GM18507 (cell line): ENCODE data around the gene SLC39A1.

Source experiments
- DNase-seq: peaks from one replicate; pipeline ENCODE4 v3.0.0; 2011; ENCODE audit warnings: low read depth; ENCODE audit not compliant: insufficient read length; ENCODE audit errors: extremely low spot score
- FAIRE-seq: peaks from 2 replicates; lab custom pipeline; 2011; peaks lifted over from hg19 to GRCh38; lab: Jason Lieb, UNC

Gene SLC39A1

DNA sequence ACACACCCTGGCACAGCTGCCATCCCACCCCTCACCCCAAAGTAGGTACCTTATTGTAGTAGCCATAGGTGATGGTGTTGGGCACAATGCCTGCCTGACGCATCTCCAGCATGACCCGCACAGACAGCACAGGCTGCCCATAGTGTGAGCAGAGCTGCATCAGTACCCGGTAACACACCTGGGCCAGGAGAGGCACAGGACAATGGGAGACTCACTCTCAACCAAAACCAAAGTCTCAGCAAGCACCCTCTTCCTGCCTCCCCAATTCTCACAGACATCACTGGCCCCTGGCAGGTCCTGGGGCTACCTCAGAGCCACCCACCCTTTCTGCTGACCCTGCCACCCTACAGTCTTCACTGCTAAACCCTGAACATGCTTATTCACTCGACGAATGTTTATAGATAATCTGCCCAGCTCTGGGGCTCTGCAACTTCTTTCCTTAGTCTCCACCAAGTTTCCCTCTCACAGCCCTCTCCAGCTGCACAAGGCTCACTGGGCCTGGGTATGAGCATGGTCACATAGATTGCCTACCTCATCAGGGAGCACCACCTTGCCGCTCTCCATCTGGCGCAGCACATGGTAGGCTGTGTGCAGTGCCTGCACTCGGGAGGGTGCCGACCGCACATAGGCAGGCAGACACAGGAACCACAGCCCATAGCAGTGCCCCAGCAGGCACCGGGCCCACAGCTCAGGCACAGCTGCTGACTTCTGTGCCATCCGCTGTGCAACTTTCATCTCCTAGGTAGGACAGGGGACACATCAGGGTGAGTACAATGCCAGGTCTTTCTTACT, 27.1 kb downstream of the SLC39A1 start:
- DNase-seq (no peak), FAIRE-seq (no peak)

DNA sequence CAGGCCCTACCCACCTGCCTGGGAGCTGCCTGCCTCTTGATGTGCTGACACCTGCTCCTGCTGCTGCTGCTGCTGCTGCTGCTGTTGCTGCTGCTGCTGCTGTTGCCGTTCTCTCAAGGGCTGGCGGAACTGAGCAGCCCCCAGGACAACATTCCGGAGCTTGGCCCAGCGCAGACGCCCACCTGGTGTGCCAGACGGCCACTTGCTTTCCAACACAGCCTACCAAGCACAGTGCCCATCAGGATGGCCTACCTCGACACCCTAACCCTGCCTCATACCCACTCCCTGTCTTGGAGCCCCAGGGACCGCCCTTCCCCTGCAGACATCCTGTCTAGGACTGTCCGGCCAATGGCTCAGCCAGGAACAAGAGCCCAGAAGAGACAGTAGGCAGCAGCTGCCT, 28.6 kb downstream of the SLC39A1 start:
- DNase-seq: no peak
- FAIRE-seq: no peak

DNA sequence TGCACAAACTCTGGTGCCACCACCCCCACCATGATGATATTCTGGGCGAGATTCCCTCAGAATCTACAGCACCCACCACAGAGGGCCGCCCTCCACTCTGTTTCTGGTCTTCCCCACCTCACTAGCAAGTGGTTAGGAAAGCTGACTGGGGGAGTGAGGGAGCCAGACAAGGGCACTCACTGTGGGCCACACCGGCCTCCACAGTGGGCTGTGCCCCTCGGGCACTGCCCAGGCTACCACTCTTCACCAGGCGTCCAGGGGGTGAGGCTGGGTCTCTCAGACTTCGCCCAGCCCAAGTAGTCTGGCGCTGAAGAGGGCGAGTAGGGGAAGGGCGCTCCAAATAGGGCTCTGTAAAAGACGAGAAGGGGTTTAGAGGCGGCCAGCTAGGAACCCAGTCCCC, 29.4 kb downstream of the SLC39A1 start:
- FAIRE-seq (no peak), DNase-seq (no peak)

DNA sequence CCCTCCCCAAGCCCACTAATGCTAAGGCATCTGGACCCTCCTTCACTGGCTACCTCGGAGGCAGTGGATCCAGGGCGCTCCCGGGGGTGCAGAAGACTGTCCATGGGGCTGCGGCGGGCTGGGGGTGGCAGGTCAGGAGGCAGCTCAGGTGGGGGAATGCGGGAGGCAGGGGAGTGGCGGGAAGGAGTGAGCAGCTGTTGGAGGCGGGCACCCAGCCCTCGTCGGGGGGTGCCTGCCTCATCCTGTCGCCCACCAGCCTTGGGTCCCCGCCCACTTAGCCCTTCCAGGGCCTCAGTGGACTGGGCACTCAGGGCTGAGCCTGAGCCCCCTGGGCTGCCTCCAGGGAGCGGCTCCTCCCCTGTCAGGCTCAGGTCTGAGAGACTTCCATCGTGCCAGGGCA, 29.9 kb downstream of the SLC39A1 start:
- FAIRE-seq: no peak
- DNase-seq: no peak

DNA sequence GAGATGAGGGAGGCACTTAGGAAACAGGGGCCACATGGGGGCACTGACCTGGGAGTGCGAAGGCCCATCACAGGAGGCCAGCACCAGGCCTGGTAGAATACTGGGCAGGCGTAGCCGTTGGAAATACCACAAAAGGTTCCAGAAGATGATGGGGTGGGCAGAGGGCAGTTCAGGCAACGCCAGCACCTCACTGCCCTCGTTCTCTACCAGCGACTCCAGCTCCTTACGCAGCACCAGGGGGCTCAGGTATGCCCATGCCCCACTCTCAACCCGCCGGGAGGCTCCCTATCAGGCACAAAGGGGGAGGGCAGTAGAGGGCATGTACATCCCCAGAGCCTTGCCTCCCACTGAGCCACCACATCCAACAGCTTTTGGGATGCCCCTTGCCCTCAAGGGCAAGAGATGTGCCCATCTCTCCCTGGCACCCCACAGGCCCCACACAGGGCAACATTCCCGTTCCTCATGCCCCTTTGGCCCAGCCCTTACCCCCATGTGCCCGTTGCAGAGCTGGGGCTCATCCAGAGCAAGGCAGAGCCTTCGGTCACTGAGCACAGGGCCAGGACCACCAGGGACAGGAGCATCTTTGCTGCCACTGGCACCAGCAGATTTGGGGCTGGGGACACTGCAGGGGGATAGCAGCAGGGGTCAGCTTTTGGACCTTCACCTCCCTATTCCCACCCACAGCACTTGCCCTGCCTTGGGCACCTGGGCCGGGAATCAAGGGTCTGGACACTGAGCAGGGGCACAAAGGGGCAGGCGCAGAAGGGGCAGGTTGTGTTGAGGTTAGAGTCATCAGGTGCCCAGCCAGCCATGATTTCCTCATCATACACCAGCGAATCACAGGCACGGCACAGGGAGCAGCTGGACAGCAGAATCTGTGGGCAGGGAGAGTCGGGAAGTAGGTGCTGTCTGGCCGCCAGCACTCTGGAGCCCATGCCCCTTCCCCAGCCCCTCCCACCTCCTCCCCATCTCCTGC, 30.9 kb downstream of the SLC39A1 start:
- FAIRE-seq: no peak
- no peak for DNase-seq

DNA sequence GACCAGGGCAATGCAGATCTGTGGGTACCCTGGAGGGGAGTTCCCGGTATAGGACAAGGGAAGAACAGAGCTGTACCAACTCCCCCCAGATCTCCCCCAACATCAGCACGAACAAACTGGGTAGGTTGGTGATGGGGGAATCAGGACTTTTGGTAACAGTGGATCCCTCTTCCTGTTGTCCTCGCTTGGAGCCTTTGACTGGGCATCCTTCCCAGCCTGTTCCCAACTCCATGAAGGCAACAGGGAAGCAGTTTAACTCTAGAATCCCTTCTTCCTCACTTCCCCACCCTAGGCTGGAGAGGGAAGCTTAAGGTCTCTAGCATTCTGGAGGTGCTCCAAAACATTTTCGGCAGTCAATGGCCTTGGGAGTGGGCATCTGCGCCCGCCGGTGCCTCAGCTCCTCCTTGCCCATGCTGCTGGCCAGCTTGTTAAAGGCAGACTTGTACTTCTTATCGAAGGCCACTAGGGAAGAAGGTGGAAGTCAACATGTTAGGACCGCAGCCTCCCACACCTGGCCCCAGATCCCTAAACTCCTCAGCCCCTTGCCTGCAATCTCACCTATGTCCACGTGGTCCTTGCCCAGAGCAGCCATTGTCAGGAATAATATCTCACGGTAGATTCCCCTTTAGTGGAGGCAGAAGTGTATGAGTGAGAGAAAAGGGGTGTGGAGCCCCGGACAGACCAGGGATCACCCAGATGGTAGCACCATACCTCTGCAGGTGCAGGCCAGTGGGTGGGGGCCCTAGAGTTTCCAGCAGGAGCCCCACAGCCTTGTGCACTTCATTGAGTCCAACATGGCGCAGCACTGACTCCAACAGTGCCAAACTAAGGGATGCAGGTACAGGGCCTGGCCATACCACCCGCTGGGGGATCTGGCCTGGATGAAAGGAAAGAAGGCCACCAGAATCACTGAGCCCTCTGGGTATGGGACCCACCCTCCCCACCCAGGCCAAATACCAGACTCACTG, 33.1 kb downstream of the SLC39A1 start:
- FAIRE-seq (no peak), DNase-seq (no peak)

DNA sequence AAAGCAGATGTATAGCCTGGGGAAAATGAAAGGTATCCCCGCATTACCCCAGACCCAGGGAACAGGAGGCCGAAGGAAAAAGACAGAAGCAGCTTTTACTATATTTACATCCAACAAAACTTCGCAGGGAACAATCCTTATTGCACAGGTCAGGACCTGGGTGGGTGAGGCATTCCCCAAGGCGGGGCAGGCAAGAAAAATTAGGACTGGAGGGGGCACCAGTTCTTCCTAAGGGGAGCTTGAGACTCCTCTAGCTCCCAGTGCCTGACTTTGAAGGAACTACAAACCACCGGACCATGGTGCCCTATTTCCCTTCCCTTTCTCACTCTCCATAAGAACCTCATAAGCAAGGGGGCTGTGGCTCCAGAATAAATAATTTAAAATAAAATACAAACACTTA, 33.9 kb downstream of the SLC39A1 start:
- no peak for DNase-seq
- FAIRE-seq: no peak

DNA sequence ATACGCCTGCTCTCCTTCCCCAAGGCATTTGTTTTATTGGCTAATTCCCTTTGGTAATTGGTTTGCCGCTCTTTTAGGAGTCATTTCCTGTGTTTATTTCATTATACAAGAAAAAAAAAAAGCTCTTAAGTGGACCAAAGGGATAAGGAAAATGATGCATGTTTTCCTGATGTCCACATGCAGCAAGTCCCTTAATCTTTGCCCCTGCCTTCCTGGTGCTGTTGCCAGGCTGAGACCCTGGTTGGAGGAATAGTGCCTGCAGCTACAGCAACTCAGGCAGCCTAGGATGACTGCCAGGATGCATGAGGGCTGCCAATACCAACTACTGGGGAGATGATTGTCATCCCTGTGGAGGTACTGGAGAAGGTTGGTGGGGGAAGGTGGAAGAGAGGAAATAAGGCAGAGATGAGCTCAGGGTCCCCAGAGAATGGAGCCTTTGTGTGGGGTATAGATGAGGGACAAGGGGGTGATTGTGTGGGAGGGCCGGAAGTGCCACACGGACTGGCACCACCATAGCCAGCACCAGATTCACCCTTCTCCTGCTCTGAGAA, 34.5 kb downstream of the SLC39A1 start:
- FAIRE-seq (no peak), DNase-seq (no peak)

DNA sequence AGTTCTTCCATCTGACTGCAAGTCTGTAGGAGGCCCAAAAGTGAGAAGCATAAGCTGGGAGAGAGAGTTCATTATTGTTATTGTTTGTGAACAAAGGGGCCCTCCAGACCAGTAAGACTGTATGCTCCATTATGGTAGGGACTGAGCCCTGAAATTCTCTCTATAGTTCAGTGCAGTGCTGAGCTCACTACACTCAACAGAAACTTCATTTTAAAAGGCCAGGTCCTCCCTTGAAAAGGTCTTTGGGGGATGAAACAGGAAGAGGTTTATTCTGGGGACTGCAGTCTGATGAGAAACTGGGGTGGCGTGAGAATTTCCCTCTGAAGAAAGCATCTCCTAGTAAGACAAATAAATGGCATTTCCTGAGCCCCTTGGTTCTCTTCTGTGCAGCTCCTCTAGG, 35.1 kb downstream of the SLC39A1 start:
- DNase-seq (no peak), FAIRE-seq (no peak)

DNA sequence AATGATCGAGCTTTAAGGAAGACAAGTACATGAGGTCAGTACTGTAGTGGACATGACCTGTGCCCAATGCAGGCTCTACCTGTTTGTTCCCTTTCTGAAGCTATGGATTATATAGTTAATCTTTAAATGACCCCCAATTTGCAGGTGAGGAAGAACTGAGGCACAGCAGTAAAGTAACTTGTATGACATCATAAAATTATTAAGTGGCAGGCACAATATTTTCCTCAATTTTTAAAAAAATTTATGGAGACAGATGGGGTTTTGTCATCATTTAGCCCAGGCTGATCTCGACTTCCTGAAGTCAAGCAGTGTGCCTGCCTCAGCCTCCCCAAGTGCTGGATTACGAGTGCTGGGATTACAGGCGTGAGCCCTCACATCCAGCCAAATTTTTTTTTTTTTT, 36.9 kb downstream of the SLC39A1 start:
- FAIRE-seq (no peak), DNase-seq (no peak)

DNA sequence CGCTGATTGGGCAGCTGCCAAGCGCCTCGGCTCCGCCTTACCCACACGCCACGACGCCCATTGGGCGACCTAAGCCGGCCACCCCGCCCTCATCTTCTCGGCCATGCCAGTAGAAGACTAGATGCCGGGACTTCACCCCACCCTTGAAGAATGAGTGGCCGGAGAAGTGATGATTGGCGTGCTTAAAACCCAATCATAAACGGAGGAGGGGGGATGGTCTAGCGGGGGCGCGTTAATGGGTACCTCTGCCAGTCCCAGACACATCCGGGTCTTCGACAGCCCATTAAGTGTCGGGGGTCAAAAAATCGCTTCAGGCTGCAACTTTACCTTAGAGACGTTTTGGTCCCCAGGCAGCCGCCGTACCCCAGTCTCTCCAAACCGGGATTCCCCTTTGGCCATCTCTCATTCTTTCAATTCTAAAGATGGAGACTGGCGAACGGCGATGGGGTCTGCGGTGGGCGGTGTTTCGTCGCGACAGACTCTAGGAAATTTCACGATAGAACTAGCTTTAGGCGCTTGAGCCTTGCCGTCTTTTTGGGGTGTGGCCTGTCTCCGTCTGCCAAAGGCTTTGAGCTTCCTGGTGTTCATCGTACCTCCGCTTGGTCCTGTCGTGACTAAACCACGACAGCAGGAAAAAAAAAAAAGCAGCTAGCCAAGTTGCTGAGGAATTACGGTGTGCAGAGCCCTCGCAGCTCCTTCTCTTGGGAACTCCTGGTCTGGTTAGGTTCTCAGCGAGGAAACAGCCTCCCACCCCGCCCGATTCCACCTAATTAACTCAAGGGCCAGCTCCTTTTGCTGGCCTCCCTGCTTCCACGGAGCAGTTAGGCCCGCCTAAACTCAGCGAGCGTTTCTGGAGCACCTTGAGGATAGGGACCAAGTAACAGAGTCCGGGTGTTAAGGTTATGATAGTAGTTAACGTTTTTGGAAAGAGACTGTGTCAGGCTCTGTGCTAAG, 40.1 kb downstream of the SLC39A1 start, which contains the start of gene GATAD2B:
GATAD2B (minus strand) TSS at position 1 of the 954 bp plus-strand sequence. CDS start 94,625 bp downstream, outside the sequence.
- DNase-seq: peak; percentile 95
- peak; percentile 95 for FAIRE-seq

DNA sequence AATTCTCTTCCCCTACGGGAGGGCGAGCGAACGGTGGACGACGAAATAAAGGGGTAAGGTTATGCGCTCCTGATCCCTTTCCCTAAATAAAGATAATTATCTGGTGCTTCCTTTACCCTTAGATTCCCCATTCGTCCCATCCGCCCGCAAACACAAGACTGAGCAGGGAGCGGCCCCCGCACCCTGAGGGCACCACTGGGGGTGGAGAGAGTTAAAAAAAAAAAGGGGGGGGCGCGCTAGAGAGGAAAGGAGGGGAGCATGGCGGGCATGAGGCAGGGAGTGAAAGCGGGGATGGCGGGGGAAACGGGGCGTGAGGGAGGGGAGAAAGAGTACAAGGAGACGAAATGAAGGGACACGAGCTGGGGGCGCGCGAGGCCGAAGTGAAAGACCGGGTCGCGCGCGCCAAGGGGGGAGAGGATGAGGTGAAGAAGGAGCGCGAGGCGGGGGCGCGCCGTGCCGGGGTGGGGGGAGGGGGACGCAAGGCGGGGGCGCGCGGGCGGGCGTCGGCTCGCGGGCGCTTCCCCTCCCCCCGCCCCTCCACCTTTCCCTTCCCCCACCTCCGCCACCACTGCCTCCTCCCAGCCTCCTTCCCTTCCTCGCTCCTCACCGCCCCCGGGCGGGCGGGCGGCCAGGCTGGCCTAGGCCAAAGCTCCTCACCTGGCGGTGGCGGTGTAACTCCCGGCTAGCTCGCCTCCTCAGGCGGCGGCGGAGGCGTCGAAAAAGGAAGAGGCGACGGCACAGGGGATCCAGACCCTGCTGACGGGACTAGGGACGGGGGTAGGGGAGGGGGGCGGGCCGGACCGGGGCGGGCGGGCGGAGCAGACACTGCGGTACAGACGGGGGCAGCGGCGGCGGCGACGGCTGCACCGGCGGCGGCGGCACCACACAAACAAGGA, 41.0 kb downstream of the SLC39A1 start:
- peak; percentile 37 for DNase-seq
- no peak for FAIRE-seq

DNA sequence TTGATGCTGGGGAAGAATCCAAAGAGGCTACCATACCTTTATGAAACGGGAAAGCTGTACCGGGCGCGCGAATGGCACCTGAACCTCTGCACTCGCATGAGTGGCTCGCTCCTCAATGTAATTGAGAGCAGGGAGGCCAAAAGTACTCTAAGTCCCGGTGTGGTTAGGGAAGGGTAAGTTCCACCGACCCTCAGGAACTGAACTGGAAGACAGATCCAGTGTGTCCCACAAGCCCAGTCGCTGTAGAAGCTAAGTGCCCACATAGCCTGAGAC, 41.6 kb downstream of the SLC39A1 start:
- FAIRE-seq (no peak), DNase-seq (no peak)

DNA sequence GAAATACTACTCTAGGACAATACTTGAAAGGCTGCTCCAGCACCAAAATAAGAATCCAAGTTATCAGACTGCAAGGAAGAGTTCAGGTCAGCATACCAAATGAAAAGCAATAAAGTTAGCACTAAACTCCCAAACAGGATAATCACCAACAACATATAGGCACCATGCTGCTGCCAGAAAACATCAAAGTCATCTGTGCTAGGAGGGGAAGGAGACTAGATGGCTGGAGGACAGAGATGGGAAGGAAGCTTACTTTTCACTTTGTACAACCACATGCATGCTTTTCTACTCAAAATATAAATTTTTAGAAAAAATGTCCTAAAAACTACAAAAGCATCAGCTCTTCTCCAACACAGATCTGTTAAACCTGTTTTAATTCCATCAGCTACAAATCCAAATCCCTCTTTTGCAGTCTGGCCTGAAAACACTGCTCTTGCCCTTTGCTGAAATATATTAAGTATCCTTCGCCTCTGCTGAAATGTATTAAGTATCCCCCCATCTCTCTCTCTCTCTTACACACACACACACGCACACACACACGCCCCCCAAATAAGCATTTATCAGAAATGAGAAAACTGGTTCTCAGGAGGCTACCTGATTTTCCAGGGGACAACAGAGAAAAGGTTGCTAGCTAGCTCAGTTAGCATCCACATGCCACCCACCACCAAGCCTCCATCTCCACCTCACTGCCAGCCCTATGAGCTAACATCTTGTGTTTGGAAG, 42.1 kb downstream of the SLC39A1 start:
- DNase-seq (no peak), FAIRE-seq (no peak)

DNA sequence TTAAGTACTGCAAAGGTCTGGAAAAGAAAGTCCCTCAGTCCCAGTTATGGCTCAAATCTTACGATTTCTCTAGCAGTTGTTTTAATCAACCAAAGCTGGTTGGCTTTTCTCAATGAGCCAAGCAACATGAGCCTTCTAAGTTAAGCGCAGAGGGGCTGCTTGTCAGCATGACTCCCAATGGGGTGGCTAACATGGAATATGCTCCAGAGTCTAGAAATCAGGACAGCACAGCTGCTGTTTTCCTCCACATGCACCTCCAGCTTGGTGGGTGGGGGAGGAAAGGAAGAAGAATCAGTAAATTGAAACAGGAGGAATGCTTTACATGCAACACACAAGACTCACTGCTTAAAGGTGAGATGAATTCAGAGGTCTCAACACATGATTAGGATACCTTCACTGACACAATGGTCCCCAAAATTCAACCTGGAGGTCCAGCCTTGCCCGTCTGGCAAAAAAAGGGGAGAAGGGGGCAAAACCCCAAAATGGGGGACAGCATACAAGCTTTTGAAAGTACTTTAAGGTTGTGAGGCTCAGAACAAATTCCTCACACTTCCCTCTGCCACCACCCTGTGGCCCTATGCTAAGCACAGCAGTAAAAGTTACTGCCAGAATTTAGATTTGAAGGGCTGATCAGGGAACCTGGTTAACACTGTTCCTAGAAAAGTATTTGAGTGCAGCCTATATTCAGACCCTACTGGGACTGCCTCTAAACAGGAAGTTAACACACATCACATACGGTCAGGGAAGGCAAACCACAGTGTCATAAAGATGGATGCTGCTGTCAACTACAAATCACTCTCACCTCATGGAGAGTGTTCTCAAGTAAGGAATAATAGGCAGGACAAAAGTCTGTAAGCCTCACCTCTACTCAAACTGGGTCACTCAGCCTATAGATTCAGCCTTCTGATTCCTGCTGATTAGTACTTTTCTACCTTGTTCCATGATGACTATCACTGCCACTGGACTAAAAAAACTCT, 43.2 kb downstream of the SLC39A1 start:
- DNase-seq: no peak
- FAIRE-seq: peak; percentile 42

DNA sequence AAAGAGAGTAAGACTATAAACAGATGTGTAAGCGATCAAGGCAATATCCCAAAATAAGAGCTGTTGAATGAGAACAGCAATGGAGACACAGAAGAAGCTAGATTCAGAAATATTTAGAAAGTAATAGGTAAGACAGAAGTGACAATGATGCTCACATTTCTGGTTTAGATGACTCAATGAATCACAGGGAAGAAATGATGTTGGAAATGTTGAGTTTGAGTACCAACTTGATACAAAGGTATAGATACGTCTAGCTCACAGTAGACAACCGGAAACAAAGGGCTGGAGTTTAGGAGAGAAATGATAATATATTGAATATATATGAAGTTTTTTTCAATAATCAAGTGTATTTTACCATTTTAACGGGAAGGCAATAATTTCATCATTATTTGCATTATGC, 47.0 kb downstream of the SLC39A1 start:
- DNase-seq (no peak), FAIRE-seq (no peak)
